NCI-H2171 (cell line): ENCODE results near the gene SCLT1.

ENCODE experiments used
- DNase-seq: peaks from one replicate; lab custom pipeline; 2025; lab: John Stamatoyannopoulos, UW

SCLT1 gene

GRCh38 chr4:128869776-128870509, 223.4 kb downstream of the SCLT1 start:
- no peak for DNase-seq

- no peak for DNase-seq
Observed at GRCh38 chr4:128868758-128869157, 224.6 kb downstream of the SCLT1 start.

- DNase-seq, result no peak
Observed at GRCh38 chr4:128866691-128867090, 226.6 kb downstream of the SCLT1 start.

- no peak for DNase-seq
Observed at GRCh38 chr4:128866269-128866668, 227.1 kb downstream of the SCLT1 start.

GRCh38 chr4:128865132-128865531, 228.2 kb downstream of the SCLT1 start:
- DNase-seq, result no peak

GRCh38 chr4:128863312-128864075, 229.8 kb downstream of the SCLT1 start:
- peak; percentile 0 for DNase-seq

- no peak for DNase-seq
Observed at GRCh38 chr4:128862608-128863311, 230.6 kb downstream of the SCLT1 start.

- no peak for DNase-seq
Observed at GRCh38 chr4:128861856-128862518, 231.4 kb downstream of the SCLT1 start.

GRCh38 chr4:128859887-128860677, 233.3 kb downstream of the SCLT1 start:
- no peak for DNase-seq

GRCh38 chr4:128858879-128859671, 234.3 kb downstream of the SCLT1 start:
- no peak for DNase-seq

GRCh38 chr4:128856246-128856645, 237.1 kb downstream of the SCLT1 start:
- no peak for DNase-seq

- DNase-seq, result no peak
Observed at GRCh38 chr4:128855621-128856020, 237.7 kb downstream of the SCLT1 start.

- no peak for DNase-seq
Observed at GRCh38 chr4:128854433-128854832, 238.9 kb downstream of the SCLT1 start.

GRCh38 chr4:128853741-128854140, 239.6 kb downstream of the SCLT1 start:
- no peak for DNase-seq

GRCh38 chr4:128850252-128850651, 243.1 kb downstream of the SCLT1 start:
- DNase-seq, result no peak

GRCh38 chr4:128848461-128848860, 244.9 kb downstream of the SCLT1 start:
- DNase-seq, result no peak

GRCh38 chr4:128847082-128847724, 246.1 kb downstream of the SCLT1 start:
- DNase-seq, result no peak

GRCh38 chr4:128846063-128846462, 247.3 kb downstream of the SCLT1 start:
- DNase-seq, result no peak

- no peak for DNase-seq
Observed at GRCh38 chr4:128844931-128845330, 248.4 kb downstream of the SCLT1 start.

- no peak for DNase-seq
Observed at GRCh38 chr4:128841402-128841801, 251.9 kb downstream of the SCLT1 start.
